OCI-LY3 (cell line): ENCODE results near the gene PRPH.
"Not testable (repeated sequence)": the region's sequence is repeated elsewhere in the genome, so short reads cannot be mapped to it uniquely, and the experiment has no call there.

ENCODE experiments used
- H2AFZ ChIP-seq: fragments of 200-600, 300-600 bp; shearing (Covaris generic); 2 replicates; pipeline ENCODE4 v1.6.0; 2014; ENCODE audit warnings: antibody characterized with exemption, low read depth, low read length
- H3K27ac ChIP-seq: fragments of 200-600, 300-600 bp; sonication (generic); 2 replicates; pipeline ENCODE4 v1.5.1; 2014; ENCODE audit warnings: mild to moderate bottlenecking, low read length, moderate library complexity, mixed read lengths
- H3K27me3 ChIP-seq: fragments of 200-600, 300-600 bp; sonication (generic); 2 replicates; pipeline ENCODE4 v1.6.1; 2014; ENCODE audit warnings: low read depth, low read length, mixed read lengths
- H3K36me3 ChIP-seq: fragments of 200-600, 300-600 bp; sonication (generic); replicated peaks from 2 replicates; pipeline ENCODE3; 2014; ENCODE audit warnings: low read depth, low read length, mixed read lengths
- H3K4me1 ChIP-seq: fragments of 300-600, 200-600 bp; sonication (generic); 2 replicates; pipeline ENCODE4 v1.6.1; 2014; ENCODE audit warnings: low read length, mixed read lengths
- H3K4me2 ChIP-seq: fragments of 200-600, 300-600 bp; sonication (generic); 2 replicates; pipeline ENCODE4 v1.6.1; 2014; ENCODE audit warnings: low read length, mixed read lengths
- H3K4me3 ChIP-seq: fragments of 300-600, 200-600 bp; sonication (generic); 2 replicates; pipeline ENCODE4 v1.5.1; 2014; ENCODE audit warnings: antibody characterized with exemption, mild to moderate bottlenecking, low read length, moderate library complexity
- H3K79me2 ChIP-seq: fragments of 300-600, 200-600 bp; shearing (Covaris generic); 2 replicates; pipeline ENCODE4 v1.6.1; 2014; ENCODE audit warnings: mild to moderate bottlenecking, low read length, mixed read lengths
- H3K9ac ChIP-seq: fragments of 300-600, 200-600 bp; shearing (Covaris generic); 2 replicates; pipeline ENCODE4 v1.6.0; 2014; ENCODE audit warnings: mild to moderate bottlenecking, low read length, moderate library complexity
- H3K9me3 ChIP-seq: fragments of 200-600, 300-600 bp; shearing (Covaris generic); 2 replicates; pipeline ENCODE4 v1.6.1; 2014; ENCODE audit warnings: low read length, mixed read lengths; ENCODE audit not compliant: insufficient read depth
- H4K20me1 ChIP-seq: fragments of 200-600, 300-600 bp; sonication (generic); 2 replicates; pipeline ENCODE4 v1.6.1; 2016; ENCODE audit warnings: low read length, mixed read lengths; ENCODE audit not compliant: insufficient read depth
- EZH2phosphoT487 ChIP-seq: fragments of 200-600 bp; shearing (Covaris generic); IDR thresholded peaks from 2 replicates; pipeline ENCODE4 v1.6.1; 2018; ENCODE audit warnings: antibody characterized with exemption, mixed run types, low read depth
- TF ChIP-seq, protein P1 (sequence below): fragments of 200-600, 300-600 bp; sonication (generic); IDR thresholded peaks from 2 replicates; pipeline ENCODE4 v1.5.1; 2014; ENCODE audit warnings: antibody characterized with exemption, low read length, low read depth

Gene PRPH

DNA sequence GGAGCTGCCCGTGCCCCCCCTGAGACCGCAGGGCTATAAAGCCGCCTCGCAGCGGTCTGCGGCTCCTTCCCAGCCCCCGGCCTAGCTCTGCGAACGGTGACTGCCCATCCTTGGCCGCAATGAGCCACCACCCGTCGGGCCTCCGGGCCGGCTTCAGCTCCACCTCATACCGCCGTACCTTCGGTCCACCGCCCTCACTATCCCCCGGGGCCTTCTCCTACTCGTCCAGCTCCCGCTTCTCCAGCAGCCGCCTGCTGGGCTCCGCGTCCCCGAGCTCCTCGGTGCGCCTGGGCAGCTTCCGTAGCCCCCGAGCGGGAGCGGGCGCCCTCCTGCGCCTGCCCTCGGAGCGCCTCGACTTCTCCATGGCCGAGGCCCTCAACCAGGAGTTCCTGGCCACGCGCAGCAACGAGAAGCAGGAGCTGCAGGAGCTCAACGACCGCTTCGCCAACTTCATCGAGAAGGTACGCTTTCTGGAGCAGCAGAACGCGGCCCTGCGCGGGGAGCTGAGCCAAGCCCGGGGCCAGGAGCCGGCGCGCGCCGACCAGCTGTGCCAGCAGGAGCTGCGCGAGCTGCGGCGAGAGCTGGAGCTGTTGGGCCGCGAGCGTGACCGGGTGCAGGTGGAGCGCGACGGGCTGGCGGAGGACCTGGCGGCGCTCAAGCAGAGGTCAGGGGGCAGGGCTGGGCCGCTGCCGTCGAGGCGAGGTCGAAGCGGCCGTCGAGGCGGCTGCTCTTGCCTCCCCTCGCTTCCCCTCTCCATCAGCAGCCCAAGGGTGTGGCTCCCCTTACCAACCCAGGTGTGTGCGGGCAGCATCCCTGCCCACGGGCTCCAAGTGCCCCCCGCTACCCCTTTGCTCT is at the start of gene PRPH:
PRPH (plus strand) TSS at position 66 of the 855 bp plus-strand sequence; CDS start at position 120, 54 bp downstream.
- no peak within 1 kb of the TSS for H3K9ac ChIP-seq
- H3K9me3 ChIP-seq = no peaks in the 10 kb centered on the region
- H3K27ac ChIP-seq = no peak within 1 kb of the TSS
- no peak within 1 kb of the TSS for H2AFZ ChIP-seq
- no peaks in the 10 kb centered on the region for H4K20me1 ChIP-seq
- H3K36me3 ChIP-seq = no peaks in the 10 kb centered on the region
- 0 out of 2 replicates have a peak, but pooled peaks cover 4% of the 10 kb centered on the region for H3K4me1 ChIP-seq
- H3K27me3 ChIP-seq = no peaks in the 10 kb centered on the region
- H3K4me3 ChIP-seq = no peak within 1 kb of the TSS
- H3K4me2 ChIP-seq = no peak within 1 kb of the TSS
- H3K79me2 ChIP-seq = no peaks in the 10 kb centered on the region
- TF ChIP-seq, protein P1, sequence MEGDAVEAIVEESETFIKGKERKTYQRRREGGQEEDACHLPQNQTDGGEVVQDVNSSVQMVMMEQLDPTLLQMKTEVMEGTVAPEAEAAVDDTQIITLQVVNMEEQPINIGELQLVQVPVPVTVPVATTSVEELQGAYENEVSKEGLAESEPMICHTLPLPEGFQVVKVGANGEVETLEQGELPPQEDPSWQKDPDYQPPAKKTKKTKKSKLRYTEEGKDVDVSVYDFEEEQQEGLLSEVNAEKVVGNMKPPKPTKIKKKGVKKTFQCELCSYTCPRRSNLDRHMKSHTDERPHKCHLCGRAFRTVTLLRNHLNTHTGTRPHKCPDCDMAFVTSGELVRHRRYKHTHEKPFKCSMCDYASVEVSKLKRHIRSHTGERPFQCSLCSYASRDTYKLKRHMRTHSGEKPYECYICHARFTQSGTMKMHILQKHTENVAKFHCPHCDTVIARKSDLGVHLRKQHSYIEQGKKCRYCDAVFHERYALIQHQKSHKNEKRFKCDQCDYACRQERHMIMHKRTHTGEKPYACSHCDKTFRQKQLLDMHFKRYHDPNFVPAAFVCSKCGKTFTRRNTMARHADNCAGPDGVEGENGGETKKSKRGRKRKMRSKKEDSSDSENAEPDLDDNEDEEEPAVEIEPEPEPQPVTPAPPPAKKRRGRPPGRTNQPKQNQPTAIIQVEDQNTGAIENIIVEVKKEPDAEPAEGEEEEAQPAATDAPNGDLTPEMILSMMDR = no peak
- TF ChIP-seq EZH2phosphoT487 = no peak

DNA sequence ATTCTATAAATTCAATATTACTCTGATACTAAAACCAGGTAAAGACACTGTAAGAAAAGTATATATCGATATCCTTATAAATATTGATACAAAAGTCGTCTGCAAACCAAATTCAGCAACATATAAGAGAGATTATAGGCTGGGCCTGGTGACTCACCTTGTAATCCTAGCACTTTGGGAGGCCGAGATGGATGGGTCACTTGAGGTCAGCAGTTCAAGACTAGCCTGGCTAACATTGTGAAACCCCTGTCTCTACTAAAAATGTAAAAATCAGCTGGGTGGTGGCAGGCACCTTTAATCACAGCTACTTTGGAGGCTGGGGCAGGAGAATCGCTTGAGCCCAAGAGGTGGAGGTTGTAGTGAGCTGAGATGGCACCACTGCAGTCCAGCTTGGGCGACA is 43.6 kb upstream of the PRPH start:
- Histone ChIP-seq H2AFZ (no peak overlapping the region), H3K27me3 (no peaks in the 10 kb centered on the region), H3K79me2 (no peaks in the 10 kb centered on the region), H3K4me3 (no peak overlapping the region), H3K9me3 (no peaks in the 10 kb centered on the region), H4K20me1 (no peaks in the 10 kb centered on the region), H3K9ac (no peak overlapping the region), H3K27ac (no peak overlapping the region), H3K4me1 (no peaks in the 10 kb centered on the region), H3K36me3 (no peaks in the 10 kb centered on the region), H3K4me2 (no peak overlapping the region)
- TF ChIP-seq, protein P1 = no peak
- TF ChIP-seq EZH2phosphoT487 = no peak

DNA sequence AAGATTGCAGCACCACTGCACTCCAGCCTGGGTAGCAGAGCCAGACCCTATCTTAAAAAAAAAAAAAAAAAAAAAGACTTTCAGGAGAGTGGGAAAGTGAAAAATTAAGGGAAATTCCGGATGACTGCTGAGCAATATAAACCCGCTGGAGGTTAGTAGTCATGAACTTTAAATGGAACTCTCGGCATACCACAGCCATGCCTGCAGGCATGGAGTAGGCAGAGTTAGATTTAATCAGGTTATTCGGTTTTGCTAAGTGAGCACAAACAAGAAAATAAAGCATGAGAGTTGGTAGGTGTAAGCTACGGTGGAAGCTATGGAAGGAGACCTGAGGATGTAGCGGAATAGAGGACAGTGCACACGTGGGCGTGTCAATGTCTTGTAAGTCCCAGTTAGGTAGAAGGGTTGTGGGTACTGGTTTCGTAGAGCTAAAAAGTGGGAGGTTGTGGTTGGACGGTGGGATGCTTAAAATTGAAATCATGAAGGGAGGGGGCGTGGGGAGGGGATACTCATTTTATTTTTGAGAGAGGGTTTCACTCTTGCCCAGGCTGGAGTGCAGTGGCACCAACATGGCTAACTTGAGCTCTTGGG is 41.8 kb upstream of the PRPH start:
- Histone ChIP-seq H3K79me2 (no peaks in the 10 kb centered on the region), H3K27ac (no peak overlapping the region), H3K9ac (no peak overlapping the region), H3K4me3 (no peak overlapping the region), H3K4me2 (no peak overlapping the region), H3K4me1 (no peaks in the 10 kb centered on the region), H3K9me3 (no peaks in the 10 kb centered on the region), H3K36me3 (no peaks in the 10 kb centered on the region), H3K27me3 (no peaks in the 10 kb centered on the region), H2AFZ (no peak overlapping the region), H4K20me1 (no peaks in the 10 kb centered on the region)
- TF ChIP-seq, protein P1 = no peak
- no peak for TF ChIP-seq EZH2phosphoT487

DNA sequence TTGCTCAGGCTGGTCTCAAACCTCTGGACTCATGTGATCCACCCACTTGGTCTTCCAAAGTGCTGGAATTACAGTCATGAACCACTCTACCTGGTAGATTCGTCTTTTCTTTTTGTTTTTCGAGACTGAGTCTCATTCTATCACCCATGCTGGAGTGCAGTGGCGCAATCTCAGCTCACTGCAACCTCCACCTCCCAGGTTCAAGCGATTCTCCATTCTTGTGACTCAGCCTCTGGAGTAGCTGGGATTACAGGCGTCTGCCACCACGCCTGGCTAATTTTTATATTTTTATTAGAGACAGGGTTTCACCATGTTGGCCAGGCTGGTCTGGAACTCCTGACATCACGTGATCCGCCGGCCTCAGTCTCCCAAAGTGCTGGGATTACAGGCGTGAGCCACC is 39.5 kb upstream of the PRPH start:
- H4K20me1 ChIP-seq, H2AFZ ChIP-seq, H3K4me1 ChIP-seq, H3K27ac ChIP-seq, H3K79me2 ChIP-seq, H3K4me2 ChIP-seq, H3K9me3 ChIP-seq, H3K36me3 ChIP-seq, H3K4me3 ChIP-seq, H3K27me3 ChIP-seq, H3K9ac ChIP-seq: not testable (repeated sequence)
